SK-N-SH (cell line): Measurements from ENCODE around the gene DMD. TPM values are rescaled to one million over a fixed set of nuclear protein-coding genes. Genes with fewer than 3 reads are reported as not detected.

Experiments used
- CTCF ChIA-PET: fragments of 300-600, 350-600 bp; formaldehyde crosslinking; extraction: SDS; loops from one replicate; lab custom pipeline; 2021; lab: Yijun Ruan, JAX
- POLR2A ChIA-PET: fragments of 350-600 bp; sonication (Branson Sonifier 250); formaldehyde crosslinking; extraction: SDS; loops from one replicate; lab custom pipeline; 2020; ENCODE audit warnings: antibody characterized with exemption, inconsistent platforms; lab: Yijun Ruan, JAX
- DNase-seq: peaks from one replicate; pipeline ENCODE4 v3.0.0; 2012
- H2AFZ ChIP-seq: fragments of 200-600 bp; sonication (generic); 2 replicates; pipeline ENCODE4 v1.8.1; 2016; ENCODE audit warnings: antibody characterized with exemption, mild to moderate bottlenecking, low read depth
- H3F3A ChIP-seq: fragments of 200-600 bp; sonication (generic); replicated peaks from 2 replicates; pipeline ENCODE3; 2016; ENCODE audit warnings: antibody characterized with exemption, mild to moderate bottlenecking; ENCODE audit not compliant: insufficient read depth
- H3K27ac ChIP-seq, 2 experiments: fragments of 200-500 bp in 1 of 2; fragments of 200-600 bp in 1 of 2; sonication (Bioruptor generic) in 1 of 2; sonication (generic), shearing (Covaris generic) in 1 of 2; 2 replicates each; pipeline versions ENCODE4 v1.5.1 to v1.6.1; 2014 to 2016; ENCODE audit warnings: low read depth in 2 of 2, inconsistent platforms in 1 of 2, low read length in 1 of 2, mild to moderate bottlenecking in 1 of 2, mixed read lengths in 1 of 2
- H3K27me3 ChIP-seq: fragments of 200-600 bp; sonication (generic), shearing (Covaris generic); 2 replicates; pipeline ENCODE4 v1.6.1; 2016; ENCODE audit warnings: mixed run types; ENCODE audit not compliant: insufficient read depth
- H3K36me3 ChIP-seq, 2 experiments: fragments of 200-500 bp in 1 of 2; fragments of 200-600 bp in 1 of 2; sonication (Bioruptor generic) in 1 of 2; sonication (generic) in 1 of 2; replicated peaks in 1 of 2; 2 replicates each; pipeline versions ENCODE3 to v1.5.1; 2014 to 2016; ENCODE audit warnings: low read length in 1 of 2, mild to moderate bottlenecking in 1 of 2; ENCODE audit not compliant: insufficient read depth in 2 of 2, control insufficient read depth in 1 of 2
- H3K4me1 ChIP-seq, 2 experiments: fragments of 200-500 bp in 1 of 2; fragments of 200-600 bp in 1 of 2; sonication (Bioruptor generic) in 1 of 2; sonication (generic), shearing (Covaris generic) in 1 of 2; 2 replicates each; pipeline versions ENCODE4 v1.5.1 to v1.6.1; 2014 to 2016; ENCODE audit warnings: low read depth in 1 of 2, low read length in 1 of 2, mixed run types in 1 of 2; ENCODE audit not compliant: insufficient read depth in 2 of 2, control insufficient read depth in 1 of 2
- H3K4me2 ChIP-seq: fragments of 200-600 bp; sonication (generic), shearing (Covaris generic); 2 replicates; pipeline ENCODE4 v1.6.1; 2017; ENCODE audit warnings: mixed run types
- H3K4me3 ChIP-seq, 2 experiments: fragments of 200-500 bp in 1 of 2; fragments of 200-600 bp in 1 of 2; sonication (Bioruptor generic) in 1 of 2; sonication (generic), shearing (Covaris generic) in 1 of 2; 2 replicates each; pipeline versions ENCODE4 v1.5.1 to v1.8.1; 2014 to 2016; ENCODE audit warnings: low read depth in 2 of 2, inconsistent platforms in 1 of 2, low read length in 1 of 2, mild to moderate bottlenecking in 1 of 2, mixed read lengths in 1 of 2, moderate library complexity in 1 of 2
- H3K79me2 ChIP-seq: fragments of 200-600 bp; sonication (generic); 2 replicates; pipeline ENCODE4 v1.8.1; 2017; ENCODE audit warnings: mild to moderate bottlenecking; ENCODE audit not compliant: insufficient read depth
- H3K9ac ChIP-seq: fragments of 200-600 bp; sonication (generic); 2 replicates; pipeline ENCODE4 v1.6.1; 2017; ENCODE audit warnings: mixed run types
- H3K9me2 ChIP-seq: fragments of 200-600 bp; sonication (generic); 2 replicates; pipeline ENCODE4 v1.6.1; 2017; ENCODE audit warnings: mixed run types
- H3K9me3 ChIP-seq: fragments of 200-600 bp; sonication (generic); 2 replicates; pipeline ENCODE4 v1.6.1; 2017; ENCODE audit warnings: mixed run types, mild to moderate bottlenecking, moderate library complexity
- H4K20me1 ChIP-seq: fragments of 200-600 bp; sonication (generic); 2 replicates; pipeline ENCODE4 v1.6.1; 2017; ENCODE audit warnings: mild to moderate bottlenecking, mixed run types; ENCODE audit not compliant: insufficient read depth
- EP300 ChIP-seq, 2 experiments: IDR thresholded peaks; 2 replicates each; pipeline versions ENCODE4 v1.4.0 to v1.6.1; 2012; ENCODE audit warnings: borderline replicate concordance in 1 of 2, low read depth in 1 of 2, low read length in 1 of 2
- FOSL2 ChIP-seq: IDR thresholded peaks from 2 replicates; pipeline ENCODE4 v1.4.0; 2012; ENCODE audit warnings: low read depth, mild to moderate bottlenecking, moderate library complexity, borderline replicate concordance
- FOXJ3 ChIP-seq: sonication (generic); formaldehyde crosslinking; IDR thresholded peaks from 2 replicates; pipeline ENCODE4 v1.5.1; 2020; ENCODE audit warnings: mild to moderate bottlenecking, missing genetic modification reagents
- FOXM1 ChIP-seq: IDR thresholded peaks from 2 replicates; pipeline ENCODE4 v1.4.0; 2012; ENCODE audit warnings: low read depth, mild to moderate bottlenecking
- GABPA ChIP-seq: IDR thresholded peaks from 2 replicates; pipeline ENCODE4 v1.4.0; 2012; ENCODE audit warnings: low read depth, mild to moderate bottlenecking
- JUND ChIP-seq: IDR thresholded peaks from 2 replicates; pipeline ENCODE4 v1.4.0; 2012
- MEF2A ChIP-seq: IDR thresholded peaks from 2 replicates; pipeline ENCODE4 v1.4.0; 2012; ENCODE audit warnings: low read depth, borderline replicate concordance
- MXI1 ChIP-seq: IDR thresholded peaks from 2 replicates; pipeline ENCODE4 v1.6.1; 2012; ENCODE audit warnings: mild to moderate bottlenecking, low read depth, low read length, improper control_type of control experiment
- POLR2AphosphoS5 ChIP-seq: IDR thresholded peaks from 2 replicates; pipeline ENCODE4 v1.6.1; 2012; ENCODE audit warnings: low read depth, low read length
- RAD21 ChIP-seq: IDR thresholded peaks from 2 replicates; pipeline ENCODE4 v1.6.1; 2012; ENCODE audit warnings: mild to moderate bottlenecking, low read length
- RCOR1 ChIP-seq: fragments of 150-350 bp; IDR thresholded peaks from 2 replicates; pipeline ENCODE4 v1.6.1; 2017; ENCODE audit warnings: antibody characterized with exemption, low read length
- RFX5 ChIP-seq: IDR thresholded peaks from 2 replicates; pipeline ENCODE4 v1.6.1; 2012; ENCODE audit warnings: mild to moderate bottlenecking, improper control_type of control experiment, low read length
- SIN3A ChIP-seq: IDR thresholded peaks from 2 replicates; pipeline ENCODE4 v1.6.1; 2012; ENCODE audit warnings: low read depth, mild to moderate bottlenecking, low read length, moderate library complexity, borderline replicate concordance
- SMC3 ChIP-seq: IDR thresholded peaks from 2 replicates; pipeline ENCODE4 v1.6.1; 2012; ENCODE audit warnings: low read depth, low read length, improper control_type of control experiment
- TAF1 ChIP-seq: IDR thresholded peaks from 2 replicates; pipeline ENCODE4 v1.6.1; 2012; ENCODE audit warnings: low read depth, mild to moderate bottlenecking, low read length, moderate library complexity, borderline replicate concordance
- TEAD4 ChIP-seq: IDR thresholded peaks from 2 replicates; pipeline ENCODE4 v1.4.0; 2012; ENCODE audit warnings: mild to moderate bottlenecking, borderline replicate concordance; ENCODE audit not compliant: insufficient read depth
- YY1 ChIP-seq: IDR thresholded peaks from 2 replicates; pipeline ENCODE4 v1.4.0; 2012; ENCODE audit warnings: low read depth, mild to moderate bottlenecking
- WGBS: methylation state at CpG from one replicate; pipeline ENCODE4 v1.1.6; 2017; ENCODE audit warnings: low lambda C conversion rate; 5-methylcytosine and 5-hydroxymethylcytosine counted together
- polyA plus RNA-seq, 3 experiments: library from polyadenylated mRNA; depleted of rRNA; stranded (reverse); fragments of >200 nt; gene quantifications; 2 replicates each; pipeline ENCODE4 v1.2.3, GENCODE V29; 2012
- TF ChIP-seq, protein P1 (sequence below): fragments of 200-600 bp; sonication (generic); IDR thresholded peaks from 2 replicates; pipeline ENCODE4 v1.6.1; 2017; ENCODE audit warnings: antibody characterized with exemption, mild to moderate bottlenecking, moderate library complexity
- TF ChIP-seq, protein P2 (sequence below): IDR thresholded peaks from 2 replicates; pipeline ENCODE4; 2012
- TF ChIP-seq, protein P3 (sequence below): IDR thresholded peaks from 2 replicates; pipeline ENCODE4 v1.4.0; 2012; ENCODE audit warnings: low read depth, borderline replicate concordance
- TF ChIP-seq, protein P4 (sequence below): fragments of 150-350 bp; IDR thresholded peaks from 2 replicates; pipeline ENCODE4 v1.6.1; 2016; ENCODE audit warnings: mild to moderate bottlenecking, low read depth, low read length
- TF ChIP-seq, protein P5 (sequence below): IDR thresholded peaks from 2 replicates; pipeline ENCODE4 v1.4.0; 2012; ENCODE audit warnings: low read depth

The DMD gene
- polyA plus RNA-seq, 1 of the 3 experiments (the other 2 are of a cell fraction), result 3.9 TPM

DNA sequence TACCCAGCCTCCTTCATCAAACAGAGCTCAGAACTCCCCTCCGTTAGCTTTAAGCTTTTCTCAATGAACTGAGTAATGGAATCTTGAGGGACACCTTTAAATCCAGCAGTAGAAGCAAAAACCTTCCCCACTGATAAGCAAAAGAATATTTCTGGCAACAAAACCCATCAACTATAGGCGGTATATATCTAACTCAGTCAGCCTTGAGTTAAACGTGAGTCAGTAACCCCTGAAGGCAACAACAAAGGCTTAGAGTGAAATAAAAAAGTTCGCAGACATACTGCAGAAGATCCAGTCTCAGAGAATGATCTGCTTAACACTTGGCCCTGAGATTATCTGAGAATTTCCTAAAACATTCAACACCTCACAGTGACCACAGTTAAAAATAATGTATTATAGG lies 77.2 kb downstream of the DMD start:
- Histone ChIP-seq H3F3A (no peaks in the 10 kb centered on the region), H3K27me3 (no peaks in the 10 kb centered on the region), H3K9ac (no peak overlapping the region), H3K27ac (no peak overlapping the region), H4K20me1 (no peaks in the 10 kb centered on the region), H2AFZ (no peak overlapping the region), H3K9me3 (no peaks in the 10 kb centered on the region), H3K9me2 (no peaks in the 10 kb centered on the region), H3K4me2 (no peak overlapping the region), H3K4me1 (no peaks in the 10 kb centered on the region), H3K36me3 (no peaks in the 10 kb centered on the region)
- POLR2A ChIA-PET, result no interaction called here
- 19% methylated on average over 4 of the region's 4 CpGs for WGBS
- no peak for DNase-seq
- no peak for TF ChIP-seq MEF2A
- TF ChIP-seq SIN3A, result no peak
- no peak for TF ChIP-seq FOSL2
- no peak for TF ChIP-seq FOXJ3
- TF ChIP-seq TEAD4, result no peak
- TF ChIP-seq, protein P1, sequence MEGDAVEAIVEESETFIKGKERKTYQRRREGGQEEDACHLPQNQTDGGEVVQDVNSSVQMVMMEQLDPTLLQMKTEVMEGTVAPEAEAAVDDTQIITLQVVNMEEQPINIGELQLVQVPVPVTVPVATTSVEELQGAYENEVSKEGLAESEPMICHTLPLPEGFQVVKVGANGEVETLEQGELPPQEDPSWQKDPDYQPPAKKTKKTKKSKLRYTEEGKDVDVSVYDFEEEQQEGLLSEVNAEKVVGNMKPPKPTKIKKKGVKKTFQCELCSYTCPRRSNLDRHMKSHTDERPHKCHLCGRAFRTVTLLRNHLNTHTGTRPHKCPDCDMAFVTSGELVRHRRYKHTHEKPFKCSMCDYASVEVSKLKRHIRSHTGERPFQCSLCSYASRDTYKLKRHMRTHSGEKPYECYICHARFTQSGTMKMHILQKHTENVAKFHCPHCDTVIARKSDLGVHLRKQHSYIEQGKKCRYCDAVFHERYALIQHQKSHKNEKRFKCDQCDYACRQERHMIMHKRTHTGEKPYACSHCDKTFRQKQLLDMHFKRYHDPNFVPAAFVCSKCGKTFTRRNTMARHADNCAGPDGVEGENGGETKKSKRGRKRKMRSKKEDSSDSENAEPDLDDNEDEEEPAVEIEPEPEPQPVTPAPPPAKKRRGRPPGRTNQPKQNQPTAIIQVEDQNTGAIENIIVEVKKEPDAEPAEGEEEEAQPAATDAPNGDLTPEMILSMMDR, result no peak
- no peak for TF ChIP-seq GABPA
- no peak for TF ChIP-seq JUND
- TF ChIP-seq MXI1, result no peak
- no peak for TF ChIP-seq SMC3
- TF ChIP-seq RFX5, result no peak
- TF ChIP-seq YY1, result no peak
- TF ChIP-seq POLR2AphosphoS5, result no peak
- TF ChIP-seq, protein P2, sequence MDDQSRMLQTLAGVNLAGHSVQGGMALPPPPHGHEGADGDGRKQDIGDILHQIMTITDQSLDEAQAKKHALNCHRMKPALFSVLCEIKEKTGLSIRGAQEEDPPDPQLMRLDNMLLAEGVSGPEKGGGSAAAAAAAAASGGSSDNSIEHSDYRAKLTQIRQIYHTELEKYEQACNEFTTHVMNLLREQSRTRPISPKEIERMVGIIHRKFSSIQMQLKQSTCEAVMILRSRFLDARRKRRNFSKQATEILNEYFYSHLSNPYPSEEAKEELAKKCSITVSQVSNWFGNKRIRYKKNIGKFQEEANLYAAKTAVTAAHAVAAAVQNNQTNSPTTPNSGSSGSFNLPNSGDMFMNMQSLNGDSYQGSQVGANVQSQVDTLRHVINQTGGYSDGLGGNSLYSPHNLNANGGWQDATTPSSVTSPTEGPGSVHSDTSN, result no peak
- TF ChIP-seq, protein P3, sequence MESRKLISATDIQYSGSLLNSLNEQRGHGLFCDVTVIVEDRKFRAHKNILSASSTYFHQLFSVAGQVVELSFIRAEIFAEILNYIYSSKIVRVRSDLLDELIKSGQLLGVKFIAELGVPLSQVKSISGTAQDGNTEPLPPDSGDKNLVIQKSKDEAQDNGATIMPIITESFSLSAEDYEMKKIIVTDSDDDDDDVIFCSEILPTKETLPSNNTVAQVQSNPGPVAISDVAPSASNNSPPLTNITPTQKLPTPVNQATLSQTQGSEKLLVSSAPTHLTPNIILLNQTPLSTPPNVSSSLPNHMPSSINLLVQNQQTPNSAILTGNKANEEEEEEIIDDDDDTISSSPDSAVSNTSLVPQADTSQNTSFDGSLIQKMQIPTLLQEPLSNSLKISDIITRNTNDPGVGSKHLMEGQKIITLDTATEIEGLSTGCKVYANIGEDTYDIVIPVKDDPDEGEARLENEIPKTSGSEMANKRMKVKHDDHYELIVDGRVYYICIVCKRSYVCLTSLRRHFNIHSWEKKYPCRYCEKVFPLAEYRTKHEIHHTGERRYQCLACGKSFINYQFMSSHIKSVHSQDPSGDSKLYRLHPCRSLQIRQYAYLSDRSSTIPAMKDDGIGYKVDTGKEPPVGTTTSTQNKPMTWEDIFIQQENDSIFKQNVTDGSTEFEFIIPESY, result no peak
- TF ChIP-seq, all 33 proteins: peak for 0
- CTCF ChIA-PET, result no interaction called here
- Histone ChIP-seq H3K79me2 (no peaks in the 10 kb centered on the region), H3K4me3 (no peak overlapping the region)

DNA sequence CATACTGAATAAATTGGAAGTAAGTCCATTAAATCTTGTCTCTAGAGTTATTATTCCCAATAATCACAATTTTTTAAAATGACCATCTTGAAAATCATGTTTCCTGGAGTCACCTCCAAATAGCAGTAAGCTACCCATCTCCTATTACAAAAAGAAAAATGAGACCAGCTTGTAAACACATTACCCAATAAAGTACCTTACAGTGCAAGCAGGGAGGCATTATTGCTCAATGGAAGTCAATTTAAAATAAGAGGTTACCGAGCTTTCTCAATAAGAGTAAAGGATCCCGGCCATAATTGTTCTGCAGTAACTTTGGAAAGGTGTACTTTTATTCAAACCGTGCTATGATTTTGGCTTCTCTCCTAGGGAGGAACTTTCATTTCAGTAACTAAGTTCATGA lies 78.0 kb downstream of the DMD start:
- H2AFZ ChIP-seq, result no peak overlapping the region
- no peaks in the 10 kb centered on the region for H4K20me1 ChIP-seq
- no peak for DNase-seq
- CTCF ChIA-PET, result no interaction called here
- H3K4me3 ChIP-seq, result no peak overlapping the region
- no peaks in the 10 kb centered on the region for H3F3A ChIP-seq
- H3K4me2 ChIP-seq, result no peak overlapping the region
- H3K4me1 ChIP-seq, result no peaks in the 10 kb centered on the region
- H3K27me3 ChIP-seq, result no peaks in the 10 kb centered on the region
- no peaks in the 10 kb centered on the region for H3K79me2 ChIP-seq
- POLR2A ChIA-PET, result no interaction called here
- H3K36me3 ChIP-seq, result no peaks in the 10 kb centered on the region
- no peak overlapping the region for H3K9ac ChIP-seq
- H3K9me3 ChIP-seq, result no peaks in the 10 kb centered on the region
- WGBS, result 23% methylated on average over 3 of the region's 3 CpGs
- no peaks in the 10 kb centered on the region for H3K9me2 ChIP-seq
- H3K27ac ChIP-seq, result no peak overlapping the region
- TF ChIP-seq TAF1 (no peak), FOXM1 (no peak), FOSL2 (no peak), SMC3 (no peak), RCOR1 (no peak), EP300 (IDR thresholded peaks at IDR 0.05; ENCODE audit: borderline replicate concordance in 1 of 2, low read depth in 1 of 2, low read length in 1 of 2) (no peak), RAD21 (no peak)
- TF ChIP-seq, protein P4, sequence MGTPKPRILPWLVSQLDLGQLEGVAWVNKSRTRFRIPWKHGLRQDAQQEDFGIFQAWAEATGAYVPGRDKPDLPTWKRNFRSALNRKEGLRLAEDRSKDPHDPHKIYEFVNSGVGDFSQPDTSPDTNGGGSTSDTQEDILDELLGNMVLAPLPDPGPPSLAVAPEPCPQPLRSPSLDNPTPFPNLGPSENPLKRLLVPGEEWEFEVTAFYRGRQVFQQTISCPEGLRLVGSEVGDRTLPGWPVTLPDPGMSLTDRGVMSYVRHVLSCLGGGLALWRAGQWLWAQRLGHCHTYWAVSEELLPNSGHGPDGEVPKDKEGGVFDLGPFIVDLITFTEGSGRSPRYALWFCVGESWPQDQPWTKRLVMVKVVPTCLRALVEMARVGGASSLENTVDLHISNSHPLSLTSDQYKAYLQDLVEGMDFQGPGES, result no peak
- TF ChIP-seq, protein P5, sequence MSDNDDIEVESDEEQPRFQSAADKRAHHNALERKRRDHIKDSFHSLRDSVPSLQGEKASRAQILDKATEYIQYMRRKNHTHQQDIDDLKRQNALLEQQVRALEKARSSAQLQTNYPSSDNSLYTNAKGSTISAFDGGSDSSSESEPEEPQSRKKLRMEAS, result no peak
